NCI-H524 (cell line): ENCODE results near the gene MZT2A.
"Not testable (repeated sequence)": the region's sequence is repeated elsewhere in the genome, so short reads cannot be mapped to it uniquely, and the experiment has no call there.

Source experiments
- DNase-seq, 2 experiments: peaks; one replicate each; lab custom pipeline; 2025; lab: John Stamatoyannopoulos, UW

Gene MZT2A

DNA sequence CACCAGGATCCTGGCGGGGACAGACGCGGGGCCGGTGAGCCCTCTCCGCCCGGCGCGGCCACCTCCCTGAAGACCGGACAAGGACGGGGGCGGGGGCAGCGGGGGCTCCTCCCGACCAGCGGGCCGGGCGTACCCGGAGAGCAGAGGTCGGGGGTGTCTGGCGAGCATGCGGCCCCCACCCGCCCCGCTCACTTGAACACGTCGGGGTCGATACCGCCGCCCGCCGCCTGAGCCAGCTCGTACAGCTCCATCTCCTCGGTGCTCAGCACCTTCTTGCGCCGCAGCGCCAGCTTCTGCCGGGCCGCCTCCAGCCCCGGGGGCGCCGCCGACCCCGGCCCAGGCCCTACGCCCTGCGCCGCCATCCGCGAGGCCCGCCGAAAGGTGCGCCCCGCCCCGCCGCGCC lies at the start of gene MZT2A:
Gene MZT2A (minus strand): TSS at position 383 of the 403 bp plus-strand sequence. CDS start 21 bp downstream, at position 362.
- DNase-seq, result not testable (repeated sequence)

- not testable (repeated sequence) for DNase-seq
These were observed 46.7 kb upstream of the MZT2A start for GRCh38 chr2:131538856-131539255.

DNA sequence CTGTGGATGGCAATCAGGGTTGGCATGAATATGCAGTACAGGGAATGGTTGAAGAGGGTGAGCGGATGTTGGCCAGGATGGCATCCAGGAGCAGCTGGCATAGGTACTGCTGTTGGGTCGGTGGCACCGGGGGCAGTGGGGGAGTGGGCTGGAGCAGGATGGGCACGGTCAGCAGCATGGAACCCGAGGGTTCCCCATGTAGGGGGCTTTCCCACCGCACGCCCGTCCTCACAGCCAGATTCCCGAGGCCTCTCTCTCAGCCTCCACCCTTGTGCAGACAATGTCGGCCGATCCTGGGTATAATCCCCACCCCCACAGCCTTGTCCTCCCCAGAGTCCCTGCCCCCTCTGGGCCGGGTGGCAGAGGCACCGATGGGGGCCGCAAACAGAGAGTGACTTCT lies 44.6 kb upstream of the MZT2A start:
- not testable (repeated sequence) for DNase-seq

GRCh38 chr2:131535951-131536826 lies 44.0 kb upstream of the MZT2A start:
- not testable (repeated sequence) for DNase-seq

DNA sequence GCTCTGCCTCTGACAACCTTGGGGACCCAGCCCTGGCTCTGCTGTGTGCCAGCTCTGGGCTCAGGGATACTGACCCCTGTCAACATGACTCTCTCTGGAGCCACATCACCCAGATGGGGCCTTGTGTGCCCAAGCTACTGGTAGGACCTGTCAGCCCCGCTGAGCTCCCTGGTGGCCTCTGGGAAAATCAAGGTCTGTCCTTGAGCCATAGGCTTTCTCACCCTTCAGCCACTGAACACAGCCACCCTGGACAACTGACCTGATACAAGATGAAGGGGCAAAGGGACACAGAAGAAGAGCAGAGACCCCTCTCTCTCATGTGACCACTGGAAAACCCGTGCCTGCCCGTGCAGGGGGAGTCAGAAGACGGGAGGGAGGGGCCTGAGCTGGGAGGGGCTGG lies 43.3 kb upstream of the MZT2A start:
- no peak for DNase-seq

DNA sequence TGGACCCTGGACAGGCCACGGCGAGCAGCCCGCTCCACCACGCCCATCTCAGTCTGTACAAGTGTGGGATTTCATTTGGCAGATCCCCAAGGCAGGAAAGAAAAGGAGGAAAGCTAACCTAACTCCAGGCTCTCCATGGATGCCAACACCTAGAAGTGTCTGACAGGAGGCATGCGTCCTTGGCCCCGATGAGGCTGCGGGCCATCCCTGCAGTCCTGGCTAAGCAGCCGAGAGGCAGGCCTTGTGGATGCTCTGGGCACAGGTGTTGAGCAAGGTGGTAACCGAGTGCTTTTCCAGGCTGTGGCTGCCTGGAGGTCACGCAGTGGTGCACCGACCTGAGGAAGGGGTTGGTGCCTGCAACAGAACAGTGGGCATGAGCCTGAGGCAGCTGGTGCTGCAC lies 42.8 kb upstream of the MZT2A start:
- not testable (repeated sequence) for DNase-seq

- DNase-seq, result not testable (repeated sequence)
These were observed 42.1 kb upstream of the MZT2A start for GRCh38 chr2:131534317-131534672.

- DNase-seq, result not testable (repeated sequence)
These were observed 41.6 kb upstream of the MZT2A start for GRCh38 chr2:131533609-131534316.

- DNase-seq, result not testable (repeated sequence)
These were observed 40.8 kb upstream of the MZT2A start for GRCh38 chr2:131532723-131533608.

GRCh38 chr2:131531547-131532185 lies 39.5 kb upstream of the MZT2A start:
- not testable (repeated sequence) for DNase-seq

DNA sequence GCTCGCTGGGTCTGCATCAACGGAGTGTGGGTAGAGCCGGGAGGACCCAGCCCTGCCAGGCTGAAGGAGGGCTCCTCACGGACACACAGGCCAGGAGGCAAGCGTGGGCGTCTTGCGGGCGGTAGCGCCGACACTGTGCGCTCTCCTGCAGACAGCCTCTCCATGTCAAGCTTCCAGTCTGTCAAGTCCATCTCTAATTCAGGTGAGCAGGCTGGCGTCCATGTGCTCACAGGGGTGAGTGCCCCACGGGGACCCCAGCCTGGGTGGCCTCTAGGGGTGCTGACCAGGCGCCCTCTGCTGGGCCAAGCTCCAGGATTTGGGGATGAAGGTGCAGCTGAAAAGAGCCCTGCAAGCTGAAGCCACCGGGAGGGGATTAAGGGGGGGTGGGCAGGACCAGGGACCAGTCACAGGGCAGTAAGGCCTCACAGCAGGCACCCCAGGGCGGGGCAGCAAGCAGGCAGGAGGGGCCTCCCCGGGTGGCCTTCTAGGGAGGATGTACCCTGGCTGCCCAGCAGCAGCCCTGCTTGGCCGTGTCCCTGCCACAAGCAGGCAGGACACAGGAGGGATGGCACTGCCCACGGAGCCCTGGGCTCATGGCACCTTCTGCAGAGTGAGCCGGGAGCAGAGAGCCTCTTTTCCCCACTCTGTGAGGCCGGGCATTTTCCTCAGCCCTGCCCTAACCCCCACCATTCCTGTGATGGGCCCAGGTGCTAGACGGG lies 38.6 kb upstream of the MZT2A start:
- not testable (repeated sequence) for DNase-seq

- DNase-seq, result not testable (repeated sequence)
These were observed 37.8 kb upstream of the MZT2A start for GRCh38 chr2:131529864-131530445.

DNA sequence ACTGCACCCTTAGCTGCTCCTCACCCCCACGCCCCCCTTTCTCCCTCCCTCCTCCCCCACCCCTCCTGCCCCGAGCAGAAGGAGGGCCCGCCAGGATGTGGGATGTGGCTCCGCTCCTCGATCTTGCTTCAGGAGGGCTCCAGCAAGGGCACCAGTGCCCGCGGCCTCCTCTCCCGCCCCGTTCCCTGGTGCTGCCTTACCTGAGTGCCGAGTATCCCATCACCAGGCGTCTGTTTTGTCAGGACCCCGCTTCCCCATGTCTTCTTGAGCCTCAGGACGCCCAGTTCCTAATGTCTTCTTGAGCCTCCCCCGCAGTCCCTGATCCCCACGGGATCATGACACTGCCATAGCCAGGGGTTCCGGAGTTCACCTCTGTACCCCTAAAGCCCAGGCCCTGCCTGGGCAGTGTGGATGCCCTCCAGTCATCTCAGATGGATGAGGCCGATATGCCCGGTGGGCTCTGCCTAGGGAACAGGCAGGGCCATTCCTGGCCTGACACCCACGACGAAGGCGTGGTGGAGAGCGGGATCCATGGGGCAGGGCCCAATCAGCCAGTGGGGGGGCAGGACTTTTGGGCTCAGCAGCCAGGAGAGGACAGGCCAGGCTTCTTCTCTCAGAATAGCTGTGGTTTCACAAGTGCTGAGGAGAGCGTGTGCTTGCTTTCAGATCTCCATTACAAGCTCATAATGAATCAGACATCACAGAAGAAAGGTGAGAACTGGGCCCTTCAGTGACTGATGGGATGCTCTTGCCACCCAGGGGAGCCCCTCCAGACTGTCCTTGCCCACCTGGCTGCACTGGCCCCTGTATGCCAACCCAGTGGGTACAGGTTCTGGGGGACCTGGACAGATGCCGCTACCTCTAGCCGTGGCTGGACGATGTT lies 37.0 kb upstream of the MZT2A start:
- DNase-seq, result not testable (repeated sequence)

DNA sequence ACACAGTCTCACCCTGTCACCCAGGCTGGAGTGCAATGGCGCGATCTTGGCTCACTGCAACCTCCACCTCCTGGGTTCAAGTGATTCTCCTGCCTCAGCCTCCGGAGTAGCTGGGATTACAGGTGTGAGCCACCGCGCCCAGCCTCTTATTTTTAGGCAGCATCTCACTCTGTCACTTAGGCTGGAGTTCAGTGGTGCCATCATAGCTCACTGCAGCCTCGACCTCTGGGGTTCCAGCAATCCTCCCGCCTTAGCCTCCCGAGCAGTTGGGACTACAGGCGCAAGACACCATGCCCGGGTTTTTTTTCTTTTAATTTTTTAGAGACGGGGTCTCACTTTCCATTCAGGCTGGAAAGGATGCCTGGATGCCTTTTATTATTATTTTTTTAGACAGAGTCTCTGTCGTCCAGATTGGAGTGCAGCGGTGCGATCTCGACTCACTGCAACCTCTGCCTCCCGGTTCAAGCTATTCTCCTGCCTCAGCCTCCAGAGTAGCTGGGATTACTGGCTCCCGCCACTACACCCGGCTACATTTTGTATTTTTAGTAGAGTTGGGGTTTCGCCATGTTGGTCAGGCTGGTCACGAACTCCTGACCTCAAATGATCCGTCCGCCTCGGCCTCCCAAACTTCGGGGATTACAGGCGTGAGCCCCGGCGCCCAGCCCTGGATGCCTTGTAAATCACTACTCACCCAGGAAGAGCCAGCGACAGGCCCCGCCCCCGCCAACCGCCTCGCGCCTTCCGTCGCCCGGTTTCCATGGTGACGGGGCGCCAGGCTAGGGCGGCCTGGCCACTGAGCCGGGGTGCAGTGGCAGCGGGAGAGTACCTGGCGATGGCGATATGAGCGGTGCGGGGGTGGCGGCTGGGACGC lies 35.2 kb upstream of the MZT2A start, which contains the start of gene CCDC74A:
Gene CCDC74A (plus strand): TSS at position 758 of the 871 bp plus-strand sequence. CDS start 83 bp downstream, at position 841.
- peak; percentile 43 to 69 for DNase-seq

DNA sequence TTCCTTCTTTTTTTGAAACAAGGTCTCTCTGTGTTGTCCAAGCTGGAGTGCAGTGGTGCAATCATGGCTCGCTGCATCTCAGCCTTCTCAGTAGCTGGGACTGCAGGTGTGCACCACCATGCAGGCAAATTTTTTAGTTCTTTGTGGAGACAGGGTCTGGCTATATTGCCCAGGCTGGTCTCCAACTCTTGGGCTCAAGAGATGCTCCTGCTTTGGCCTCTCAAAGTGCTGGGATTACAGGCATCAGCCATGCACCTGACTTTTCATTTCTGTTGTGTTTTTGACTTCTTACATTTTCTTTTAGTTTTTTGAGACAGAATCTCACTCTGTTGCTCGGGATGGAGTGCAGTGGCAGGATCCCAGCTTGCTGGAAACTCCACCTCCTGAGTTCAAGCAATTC lies 33.1 kb upstream of the MZT2A start:
- not testable (repeated sequence) for DNase-seq

GRCh38 chr2:131521961-131522781 lies 30.0 kb upstream of the MZT2A start:
- DNase-seq, result no peak

GRCh38 chr2:131521524-131521923 lies 29.3 kb upstream of the MZT2A start:
- not testable (repeated sequence) for DNase-seq
